B cell (primary cell): ENCODE results near the gene LMAN2. TPM values are rescaled to one million over a fixed set of nuclear protein-coding genes. Genes with fewer than 3 reads are reported as not detected.

Experiments
- ATAC-seq: fragments of 200-7000 bp; cut with Tn5 transposase; one replicate; pipeline ENCODE4 v1.10.0; 2021; ENCODE audit warnings: low read depth, mild to moderate bottlenecking, moderate number of reproducible peaks, moderate library complexity
- CTCF ChIA-PET: fragments of 350-600 bp; sonication (Branson Sonifier 250); formaldehyde crosslinking; loops from one replicate; lab custom pipeline; 2021; ENCODE audit warnings: antibody characterized with exemption, inconsistent platforms; lab: Charles Lee
- POLR2A ChIA-PET: fragments of 350-600 bp; sonication (Branson Sonifier 250); formaldehyde crosslinking; loops from one replicate; lab custom pipeline; 2021; ENCODE audit warnings: antibody characterized with exemption; lab: Charles Lee
- DNase-seq: peaks from one replicate; pipeline ENCODE4 v3.0.0; 2013
- H2AFZ ChIP-seq: 2 replicates; pipeline ENCODE4 v1.6.1; 2012; ENCODE audit warnings: mild to moderate bottlenecking, low read depth, low read length; ENCODE audit not compliant: insufficient read depth, poor library complexity, severe bottlenecking
- H3K27ac ChIP-seq, 2 donors: 1 replicate in 1 of 2; 2 replicates in 1 of 2; pipeline ENCODE4 v1.5.1; 2012 to 2013; ENCODE audit warnings: low read length in 2 of 2, mild to moderate bottlenecking in 2 of 2, moderate library complexity in 1 of 2
- H3K27me3 ChIP-seq, 4 experiments: fragments of 200-600 bp in 1 of 4; sonication (generic) in 1 of 4; replicated peaks in 1 of 4; 1 replicate in 2 of 4; 2 replicates in 2 of 4; pipeline versions ENCODE4 v1.6.1 to v1.7.0; 2013 to 2016; ENCODE audit warnings: low read length in 3 of 4, mild to moderate bottlenecking in 2 of 4, mixed read lengths in 1 of 4, moderate library complexity in 1 of 4; ENCODE audit not compliant: insufficient read depth in 4 of 4, control insufficient read depth in 3 of 4; ENCODE audit errors: control extremely low read depth in 1 of 4
- H3K36me3 ChIP-seq, 2 experiments: replicated peaks in 1 of 2; 1 replicate in 1 of 2; 2 replicates in 1 of 2; pipeline versions ENCODE4 v1.6.1 to v1.7.1; 2013; ENCODE audit warnings: low read length in 1 of 2; ENCODE audit not compliant: insufficient read depth in 2 of 2, control insufficient read depth in 1 of 2; ENCODE audit errors: control extremely low read depth in 1 of 2, extremely low read depth in 1 of 2
- H3K4me1 ChIP-seq, 2 donors: fragments of 200-600 bp in 1 of 2; sonication (generic) in 1 of 2; 1 replicate in 1 of 2; 2 replicates in 1 of 2; pipeline versions ENCODE4 v1.5.1 to v1.6.1; 2013 to 2017; ENCODE audit warnings: low read length in 2 of 2; ENCODE audit not compliant: control insufficient read depth in 2 of 2, insufficient read depth in 2 of 2
- H3K4me2 ChIP-seq: replicated peaks from 2 replicates; pipeline ENCODE3; 2012; ENCODE audit warnings: mild to moderate bottlenecking, low read depth, low read length; ENCODE audit not compliant: poor library complexity, severe bottlenecking
- H3K4me3 ChIP-seq, 5 experiments: fragments of 200-600 bp in 1 of 5; sonication (generic) in 1 of 5; 1 replicate in 3 of 5; 2 replicates in 2 of 5; pipeline versions ENCODE4 v1.5.1 to v1.7.0; 2011 to 2016; ENCODE audit warnings: low read length in 4 of 5, mild to moderate bottlenecking in 4 of 5, low read depth in 2 of 5, control low read depth in 1 of 5, moderate library complexity in 1 of 5; ENCODE audit not compliant: insufficient read depth in 1 of 5; ENCODE audit errors: control extremely low read depth in 1 of 5, extremely low read depth in 1 of 5
- H3K79me2 ChIP-seq: fragments of 200-600 bp; sonication (generic); one replicate; pipeline ENCODE4 v1.6.0; 2016; ENCODE audit warnings: low read length; ENCODE audit not compliant: control insufficient read depth, insufficient read depth
- H3K9ac ChIP-seq: fragments of 200-600 bp; sonication (generic); 2 replicates; pipeline ENCODE4 v1.6.1; 2017; ENCODE audit warnings: mild to moderate bottlenecking, low read length, moderate library complexity
- H3K9me3 ChIP-seq, 3 donors: one replicate each; pipeline versions ENCODE4 v1.6.1 to v1.7.1; 2013; ENCODE audit warnings: low read length in 2 of 3; ENCODE audit not compliant: control insufficient read depth in 2 of 3, insufficient read depth in 1 of 3; ENCODE audit errors: control extremely low read depth in 1 of 3
- H4K20me1 ChIP-seq: 2 replicates; pipeline ENCODE4 v1.6.0; 2012; ENCODE audit warnings: mild to moderate bottlenecking, low read length; ENCODE audit not compliant: insufficient read depth, control insufficient read depth, poor library complexity, severe bottlenecking
- H3K27ac Mint-ChIP-seq: one replicate; pipeline ENCODE4 v1.8.0; 2021; ENCODE audit warnings: mixed read lengths
- H3K27me3 Mint-ChIP-seq: one replicate; pipeline ENCODE4 v1.8.0; 2021; ENCODE audit warnings: mixed read lengths
- H3K4me1 Mint-ChIP-seq: one replicate; pipeline ENCODE4 v1.8.0; 2021; ENCODE audit warnings: mixed read lengths
- H3K4me3 Mint-ChIP-seq: one replicate; pipeline ENCODE4 v1.8.0; 2021; ENCODE audit warnings: mixed read lengths
- H3K9me3 Mint-ChIP-seq: one replicate; pipeline ENCODE4 v1.8.0; 2022; ENCODE audit warnings: mixed read lengths; ENCODE audit not compliant: insufficient read depth
- CTCF ChIP-seq: fragments of 200-600 bp; IDR thresholded peaks from one replicate; pipeline ENCODE4 v1.8.0; 2022; ENCODE audit warnings: antibody characterized with exemption, mild to moderate bottlenecking
- EZH2 ChIP-seq: IDR thresholded peaks from 2 replicates; pipeline ENCODE4 v1.6.1; 2012; ENCODE audit warnings: borderline replicate concordance, low read depth, mild to moderate bottlenecking, moderate library complexity, low read length; ENCODE audit not compliant: insufficient read depth, poor library complexity, severe bottlenecking
- WGBS: methylation state at CpG from one replicate; pipeline ENCODE4 v1.1.5; 2013; ENCODE audit warnings: missing lambda C conversion rate; ENCODE audit not compliant: insufficient coverage; 5-methylcytosine and 5-hydroxymethylcytosine counted together
- intact Hi-C: fragments of 100-400 bp; cut with micrococcal nuclease; formaldehyde crosslinking; loops from one replicate; pipeline ENCODE4 v1.10.0; 2022
- polyA plus RNA-seq: library from polyadenylated mRNA; depleted of rRNA; stranded (reverse); fragments of >200 nt; gene quantifications from 2 replicates; pipeline ENCODE4 v1.2.3, GENCODE V29; 2012
- total RNA-seq, 2 donors: library from RNA; stranded (reverse); fragments of 120-200 nt in 1 of 2; gene quantifications; 1 replicate in 1 of 2; 2 replicates in 1 of 2; pipeline versions ENCODE4 v1.2.3 to v1.2.4, GENCODE V29; 2013 to 2022

Gene LMAN2
- total and polyA plus RNA-seq, 2 donors (not counting 1 experiment from before 2014, with no cell fraction given): 99.4 to 123 TPM

GRCh38 chr5:177390363-177391300 lies 39.2 kb upstream of the LMAN2 start:
- POLR2A ChIA-PET: interaction anchor here (0.7 to 2.3 kb wide), 3 partner anchors 11 to 63 kb away, joined by 3 to 17 read pairs (median 7); no protein-coding TSS in a partner anchor
- Mint-ChIP-seq H3K4me3 (no peak overlapping the region), H3K4me1 (peaks cover 27% of the 10 kb centered on the region), H3K27ac (peak overlapping the region; percentile 7), H3K27me3 (peaks cover 3% of the 10 kb centered on the region), H3K9me3 (no peaks in the 10 kb centered on the region)
- H4K20me1 ChIP-seq: no peaks in the 10 kb centered on the region
- peak; percentile 90 for DNase-seq
- H3K9me3 ChIP-seq: no peaks in the 10 kb centered on the region
- intact Hi-C loops: loop anchor here (1.0 to 2.0 kb wide), 6 partner anchors 13 to 680 kb away; partner anchors contain the start of genes PDLIM7 and RGS14
- peaks cover 0 to 5% (median 0%) of the 10 kb centered on the region in 4 experiments for H3K27me3 ChIP-seq
- H2AFZ ChIP-seq: no peak overlapping the region
- H3K36me3 ChIP-seq: no peaks in the 10 kb centered on the region
- no peak overlapping the region for H3K4me3 ChIP-seq
- 20% methylated on average over 13 of the region's 13 CpGs for WGBS
- no peak overlapping the region for H3K4me2 ChIP-seq
- TF ChIP-seq EZH2: no peak
- TF ChIP-seq CTCF: peak; percentile 94
- H3K9ac ChIP-seq: no peak overlapping the region
- no peak overlapping the region for H3K27ac ChIP-seq
- H3K79me2 ChIP-seq: no peaks in the 10 kb centered on the region
- CTCF ChIA-PET: interaction anchor here (0.5 to 10.1 kb wide), 43 partner anchors 10 to 821 kb away, joined by 3 to 186 read pairs (median 4); partner anchors contain the start of genes DBN1, DOK3, F12 and GRK6
- peak; percentile 93 for ATAC-seq
- H3K4me1 ChIP-seq: peaks cover 14 to 24% of the 10 kb centered on the region in 2 donors
